HG03520 (cell line): ENCODE data around the gene ELN.

Source experiments
- ATAC-seq: cut with Tn5 transposase; IDR thresholded peaks from one replicate; pipeline ENCODE4 v1.9.1; 2021; ENCODE audit warnings: mild to moderate bottlenecking, moderate library complexity; ENCODE audit not compliant: unreplicated experiment

ELN gene

DNA sequence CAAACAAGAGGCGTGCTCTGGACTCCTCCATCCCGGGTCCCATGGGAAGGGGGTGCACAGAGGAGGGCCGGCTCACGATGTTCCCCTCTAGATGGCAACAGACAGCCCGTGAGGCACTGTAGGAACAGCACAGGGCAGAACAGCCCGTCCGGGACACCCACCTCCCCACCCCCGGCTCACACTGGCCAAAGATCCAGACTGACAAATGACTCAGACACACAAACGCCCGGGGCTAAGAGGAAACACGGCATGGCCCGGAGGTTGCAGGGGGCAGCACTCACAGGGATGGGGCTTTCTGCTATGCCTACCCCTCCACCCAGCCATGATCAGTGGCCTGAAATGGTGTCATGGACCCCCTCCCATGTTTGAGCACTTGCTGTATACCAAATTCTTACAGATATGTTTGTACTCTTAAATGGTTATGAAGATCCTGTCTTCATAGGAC lies 4.9 kb upstream of the ELN start:
- no peak for ATAC-seq

DNA sequence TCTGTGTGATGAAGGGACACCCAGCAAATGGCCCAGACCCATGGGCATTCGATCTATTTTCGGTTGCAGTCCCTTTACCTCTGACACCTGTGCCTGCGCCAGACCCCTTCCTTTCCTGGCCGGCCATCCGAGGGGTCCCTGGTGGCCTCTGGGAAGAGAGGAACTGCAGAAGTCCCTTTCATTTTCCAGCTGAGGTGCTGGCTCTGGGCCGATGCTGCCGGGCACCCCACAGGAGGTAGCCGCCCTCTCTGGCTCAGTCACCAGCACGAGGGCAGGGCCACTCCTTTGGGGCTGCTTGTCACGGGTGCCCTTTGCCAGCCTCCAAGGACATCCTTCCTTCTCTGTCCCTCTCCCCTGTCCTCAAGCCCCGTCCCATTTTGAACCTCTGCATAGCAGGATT lies 4.2 kb upstream of the ELN start:
- ATAC-seq, result no peak

DNA sequence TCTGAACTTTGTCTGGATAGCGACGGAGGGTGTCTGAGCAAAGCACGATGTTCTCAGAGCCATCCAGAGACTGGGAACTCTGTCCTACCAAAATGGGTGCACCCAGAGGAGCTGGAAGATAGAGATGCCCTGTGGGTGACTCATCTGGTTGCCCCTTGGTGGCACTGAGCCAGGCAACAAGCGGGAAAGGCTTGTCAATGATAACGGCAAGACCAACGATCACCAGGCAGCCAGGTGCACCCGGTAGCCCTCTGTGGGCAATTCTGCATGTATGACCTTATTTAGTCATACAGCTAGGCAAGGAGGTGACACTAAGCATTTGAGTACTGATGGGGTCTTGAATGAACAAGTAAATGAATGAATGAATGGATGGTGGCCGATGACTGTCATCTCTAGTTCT lies 2.8 kb upstream of the ELN start:
- no peak for ATAC-seq

DNA sequence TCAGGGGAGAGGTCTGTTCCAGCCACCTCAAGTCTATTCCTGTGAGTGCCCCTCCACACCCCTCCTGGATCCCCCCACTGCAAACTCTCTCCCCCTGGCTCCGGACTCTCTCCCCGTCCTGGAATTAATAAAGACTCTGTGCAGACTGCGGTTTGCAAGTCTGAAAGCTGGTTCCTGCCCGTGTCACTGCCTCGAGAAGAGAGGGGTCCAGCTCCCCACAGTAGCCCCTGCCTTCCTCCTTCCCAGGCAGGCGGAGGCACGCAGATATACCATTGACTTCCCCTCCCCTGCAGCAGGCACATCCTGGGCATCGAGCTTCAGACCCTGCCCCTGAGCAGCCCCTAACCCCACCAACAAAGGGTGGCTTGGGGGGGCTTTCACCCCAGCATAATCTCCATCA lies 2.2 kb upstream of the ELN start:
- no peak for ATAC-seq

GRCh38 chr7:74026406-74026902 lies 1.5 kb upstream of the ELN start:
- no peak for ATAC-seq

DNA sequence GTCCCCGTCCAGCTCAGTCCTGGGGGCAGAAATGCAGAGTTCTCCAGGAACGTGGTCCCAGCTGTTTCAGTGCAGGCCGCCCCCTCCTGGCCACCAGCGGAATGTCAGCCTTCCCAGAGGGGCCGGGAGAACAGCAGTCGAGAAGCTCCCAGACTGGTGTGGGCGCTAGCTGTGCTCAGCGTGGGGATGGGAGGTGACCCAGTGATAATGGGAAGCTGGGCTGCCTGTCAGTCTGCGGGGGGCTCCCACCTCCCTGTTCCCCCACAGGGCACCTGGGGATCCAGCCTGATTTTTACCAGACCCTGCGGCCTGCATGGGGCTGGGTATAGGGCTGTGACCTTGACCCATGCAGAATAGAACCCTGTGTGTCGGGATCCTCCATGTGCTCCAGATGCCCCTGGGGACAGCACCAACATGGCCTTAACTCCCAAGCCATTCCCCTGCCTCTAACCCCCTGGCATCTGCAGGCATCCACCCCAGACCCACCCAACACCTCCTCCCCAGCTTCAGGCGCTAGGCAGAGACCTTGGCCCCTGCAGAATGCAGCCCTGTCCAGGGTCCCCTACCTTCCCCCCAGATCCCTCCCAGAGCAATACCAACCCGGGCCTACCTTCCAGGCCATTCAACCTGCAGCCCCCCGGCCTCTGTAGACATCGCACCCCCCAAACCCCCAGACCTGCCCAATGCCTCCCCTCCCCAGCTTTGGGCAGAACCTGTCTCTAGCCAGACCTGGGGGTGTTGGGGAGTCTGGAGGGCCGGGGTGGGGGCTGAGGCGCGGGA lies 880 bp upstream of the ELN start:
- no peak for ATAC-seq

DNA sequence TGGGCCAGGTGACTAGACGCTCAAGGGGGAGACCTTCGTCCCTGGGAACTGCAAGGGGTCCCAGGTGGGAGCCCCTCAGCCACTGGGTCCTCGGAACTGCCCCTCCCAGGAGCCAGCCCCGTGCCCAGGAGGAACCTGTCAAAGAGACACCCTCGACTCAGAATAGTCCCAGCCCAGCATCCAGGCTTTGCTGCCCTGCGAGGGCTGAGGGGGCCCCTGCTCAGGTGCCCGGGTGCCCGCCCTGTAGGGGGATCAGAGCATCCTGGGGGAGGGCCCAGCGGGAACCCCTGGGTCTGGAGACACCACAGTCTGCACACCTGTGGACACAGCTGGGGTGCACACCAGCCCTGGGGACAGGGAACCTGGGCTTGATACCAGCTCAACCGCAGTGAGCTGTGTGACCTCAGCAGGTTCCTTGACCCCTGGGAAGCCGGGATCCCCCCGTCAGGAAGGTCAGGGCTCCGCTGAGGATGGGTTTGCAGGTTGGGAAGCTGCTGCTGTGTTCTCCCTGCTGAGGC lies 407 bp downstream of the ELN start:
- no peak for ATAC-seq

DNA sequence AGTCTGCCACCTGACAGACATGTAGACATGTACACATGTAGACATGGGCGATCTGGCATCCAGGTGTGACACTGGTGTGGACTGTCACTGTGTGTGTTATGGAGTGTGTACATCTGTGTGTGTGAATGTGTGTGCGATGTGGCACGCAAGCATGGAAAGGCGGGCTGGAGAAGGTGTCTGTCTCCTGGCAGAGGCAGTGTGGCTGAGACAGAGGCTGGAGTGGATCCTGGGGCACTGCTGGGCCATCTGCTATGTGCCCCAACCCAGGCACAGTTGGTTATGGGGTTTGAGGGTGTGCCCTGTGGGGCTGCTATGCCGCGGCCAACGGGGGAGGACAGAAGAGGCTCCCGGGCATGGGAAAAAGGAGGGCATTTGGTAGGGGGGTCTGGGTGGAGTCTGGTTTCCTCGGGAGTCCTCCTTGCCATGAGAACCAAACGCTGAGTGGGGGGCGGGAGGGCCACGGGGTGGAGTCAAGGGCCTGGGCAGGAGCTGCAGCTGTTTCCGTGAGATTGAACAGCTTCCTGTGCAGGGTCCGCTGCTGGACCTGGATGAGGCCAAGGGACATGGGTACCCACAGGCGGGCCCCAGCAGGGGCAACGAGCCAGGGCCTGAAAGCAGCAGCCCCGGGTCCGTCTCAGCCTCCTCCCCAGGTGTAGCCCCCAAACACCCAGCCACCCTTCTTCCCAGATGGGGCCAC lies 1.3 kb downstream of the ELN start:
- ATAC-seq, result no peak

- ATAC-seq, result no peak
Measured at GRCh38 chr7:74029991-74030415, 2.0 kb downstream of the ELN start.

GRCh38 chr7:74030861-74031260 lies 2.9 kb downstream of the ELN start:
- ATAC-seq, result no peak

DNA sequence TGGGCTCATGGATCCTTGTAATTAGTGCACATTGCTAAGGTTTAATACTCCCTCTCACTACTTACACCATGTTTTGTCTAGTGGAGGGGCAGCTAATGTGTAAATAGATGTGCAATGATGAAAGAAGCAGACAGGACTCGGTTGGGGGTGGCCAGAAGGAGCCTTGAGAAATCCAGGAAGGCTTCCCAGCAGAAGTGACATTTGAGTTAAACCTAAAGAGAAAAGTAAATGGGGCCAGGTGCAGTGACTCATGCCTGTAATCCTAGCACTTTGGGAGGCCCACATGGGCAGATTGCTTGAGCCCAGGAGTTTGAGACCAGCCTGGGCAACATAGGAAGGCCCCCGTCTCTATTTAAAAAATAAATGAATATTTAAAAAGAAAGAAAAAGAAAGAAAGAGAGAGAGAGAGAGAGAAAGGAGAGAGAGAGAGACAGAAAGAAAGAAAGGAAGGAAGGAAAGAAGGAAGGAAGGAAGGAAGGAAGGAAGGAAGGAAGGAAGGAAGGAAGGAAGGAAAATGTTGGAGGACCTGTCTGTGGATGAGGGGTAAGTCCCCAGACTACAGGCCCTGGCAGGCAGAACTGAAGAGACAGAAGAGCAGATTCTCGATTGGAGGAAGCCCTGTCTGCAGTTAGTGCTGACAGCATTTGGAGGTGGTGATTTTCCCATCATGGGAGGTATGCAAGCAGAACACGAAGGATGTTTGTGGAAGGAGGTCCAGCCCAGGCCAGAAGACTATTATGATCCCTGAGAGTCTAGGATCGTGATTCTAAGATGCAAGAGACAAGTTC lies 3.6 kb downstream of the ELN start:
- ATAC-seq, result no peak

DNA sequence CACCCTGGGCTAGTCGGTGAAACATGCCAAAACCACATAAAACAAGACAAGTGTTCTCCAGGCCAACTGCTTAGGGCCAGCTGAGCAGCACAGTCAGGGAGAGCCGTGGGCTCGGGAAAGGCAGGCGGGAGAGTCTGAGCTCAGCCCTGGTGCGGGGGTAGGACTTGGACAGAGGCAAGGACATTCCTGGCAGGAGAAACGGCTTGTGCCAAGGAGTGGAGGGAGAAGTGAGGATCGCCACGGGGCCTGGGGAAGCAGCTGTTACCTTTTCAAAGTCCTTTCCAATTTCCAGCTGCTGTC lies 4.2 kb downstream of the ELN start:
- no peak for ATAC-seq

- no peak for ATAC-seq
Measured at GRCh38 chr7:74032624-74033371, 4.8 kb downstream of the ELN start.

DNA sequence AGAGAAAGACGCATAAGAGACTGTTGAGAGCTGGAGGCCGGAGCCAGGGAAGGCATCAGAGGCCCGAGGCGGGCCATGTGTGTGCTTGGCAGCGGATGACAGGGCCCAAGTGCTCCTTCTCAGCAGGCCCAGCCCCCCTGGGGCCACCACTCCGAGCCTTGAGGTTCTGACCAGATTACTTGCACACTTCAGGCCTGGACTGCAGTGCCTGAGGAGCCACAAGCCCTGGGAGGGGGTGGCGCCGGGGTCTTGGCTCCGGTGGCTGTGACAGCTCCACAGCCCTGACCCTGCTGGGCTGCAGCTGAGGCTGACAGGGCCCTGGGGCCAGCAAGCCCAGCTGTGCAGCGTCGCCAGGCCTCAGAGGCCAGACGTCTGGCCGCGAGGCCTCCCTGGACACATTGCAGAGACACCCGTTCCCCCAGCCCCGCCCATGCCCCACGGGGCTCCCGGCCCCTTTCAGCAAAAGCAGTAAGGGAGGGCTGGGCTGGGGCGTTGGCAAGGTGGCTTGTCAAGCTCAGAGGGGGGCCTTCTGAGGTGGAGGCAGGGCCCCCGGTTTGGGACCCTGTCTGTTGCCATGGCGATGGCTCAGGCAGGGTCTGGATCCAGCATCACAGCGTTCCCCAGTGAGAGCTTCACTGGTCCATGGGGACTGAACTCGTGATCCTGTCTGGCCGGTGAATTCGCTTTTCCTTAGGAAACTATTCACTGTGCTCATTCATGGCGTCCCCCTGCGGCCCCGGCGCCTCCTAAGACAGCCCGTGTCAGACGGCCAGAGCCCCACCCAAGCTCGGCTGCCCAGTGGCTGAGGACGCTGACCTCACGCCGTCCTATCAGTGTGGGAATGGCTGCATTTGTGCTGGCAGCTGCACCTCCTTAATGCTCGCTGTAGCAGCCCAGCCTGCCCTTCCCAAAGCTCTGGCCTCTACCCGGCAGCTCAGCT lies 5.7 kb downstream of the ELN start:
- no peak for ATAC-seq

GRCh38 chr7:74037609-74038008 lies 9.6 kb downstream of the ELN start:
- ATAC-seq, result no peak

GRCh38 chr7:74038194-74038961 lies 10.4 kb downstream of the ELN start:
- ATAC-seq, result no peak

DNA sequence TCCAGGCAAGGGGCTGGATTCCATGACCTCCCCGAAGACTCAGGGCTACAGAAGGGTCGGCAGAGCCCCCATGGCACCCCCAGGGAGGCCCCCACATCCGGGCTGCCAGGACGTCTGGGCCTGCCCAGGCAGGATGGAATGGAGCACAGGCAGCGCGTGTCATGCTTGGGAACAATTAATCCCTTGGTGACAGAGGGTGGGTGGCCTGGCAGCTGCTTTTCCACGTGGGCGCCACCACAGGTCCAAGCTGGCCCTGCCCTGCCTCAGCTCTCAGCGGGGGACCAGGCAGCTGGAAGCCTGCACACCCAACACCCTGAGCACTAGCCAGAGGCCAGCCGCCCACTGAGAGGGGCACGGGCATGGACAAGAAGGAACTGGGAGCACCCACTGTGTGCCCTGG lies 11.4 kb downstream of the ELN start:
- ATAC-seq, result no peak

- ATAC-seq, result no peak
Measured at GRCh38 chr7:74040101-74040790, 12.3 kb downstream of the ELN start.
